Retinal pigment epithelial cell (primary cell): Measurements from ENCODE around the gene GPR21.

Experiments
- DNase-seq: peaks from one replicate; pipeline ENCODE4 v3.0.0-alpha.2; 2010; ENCODE audit warnings: low read depth
- H3K4me3 ChIP-seq: 2 replicates; pipeline ENCODE4 v1.5.1; 2011; ENCODE audit warnings: mild to moderate bottlenecking, low read length, control low read depth, moderate library complexity
- CTCF ChIP-seq: conservative IDR thresholded peaks from 2 replicates; pipeline ENCODE4 v1.5.1; 2011; ENCODE audit warnings: low read depth, low read length, control low read depth, inconsistent platforms

GPR21 gene

GRCh38 chr9:122998448-122998847 lies 35.0 kb upstream of the GPR21 start:
- no peak for DNase-seq
- H3K4me3 ChIP-seq, result no peak overlapping the region
- TF ChIP-seq CTCF, result no peak

- no peak for TF ChIP-seq CTCF
Observed at GRCh38 chr9:123000371-123001068, 32.9 kb upstream of the GPR21 start.

GRCh38 chr9:123002754-123003153 lies 30.7 kb upstream of the GPR21 start:
- TF ChIP-seq CTCF, result no peak
- no peak overlapping the region for H3K4me3 ChIP-seq
- DNase-seq, result peak; percentile 18

More at GRCh38 chr9:123000371-123001068, 32.9 kb upstream of the GPR21 start:
- H3K4me3 ChIP-seq, result no peak overlapping the region
- no peak for DNase-seq

- DNase-seq, result no peak
- TF ChIP-seq CTCF, result no peak
- H3K4me3 ChIP-seq, result no peak overlapping the region
Observed at GRCh38 chr9:123003466-123003865, 30.0 kb upstream of the GPR21 start.

GRCh38 chr9:123005964-123006363 lies 27.5 kb upstream of the GPR21 start:
- no peak overlapping the region for H3K4me3 ChIP-seq
- TF ChIP-seq CTCF, result no peak
- DNase-seq, result no peak

GRCh38 chr9:123007269-123007668 lies 26.2 kb upstream of the GPR21 start:
- TF ChIP-seq CTCF, result no peak

GRCh38 chr9:123008909-123009308 lies 24.6 kb upstream of the GPR21 start:
- DNase-seq, result no peak
- no peak for TF ChIP-seq CTCF
- H3K4me3 ChIP-seq, result no peak overlapping the region

More at GRCh38 chr9:123007269-123007668, 26.2 kb upstream of the GPR21 start:
- no peak for DNase-seq
- H3K4me3 ChIP-seq, result no peak overlapping the region
